Effector memory CD8-positive, alpha-beta T cell (primary cell): Measurements from ENCODE around the gene KRT6C.

ENCODE experiments used
- ATAC-seq: fragments of 150-1000 bp; cut with Tn5 transposase; replicated peaks from 2 replicates; pipeline ENCODE4 v1.10.0; 2021; ENCODE audit warnings: mild to moderate bottlenecking, moderate library complexity
- DNase-seq, 3 experiments: peaks; one replicate each; pipeline ENCODE4 v3.0.0; 2021
- H3K27ac Mint-ChIP-seq, 2 donors: one replicate each; pipeline ENCODE4 v1.8.0; 2022; ENCODE audit warnings: mild to moderate bottlenecking in 2 of 2, mixed read lengths in 2 of 2, moderate library complexity in 2 of 2
- H3K27me3 Mint-ChIP-seq, 2 donors: one replicate each; pipeline ENCODE4 v1.8.0; 2022; ENCODE audit warnings: mixed read lengths in 2 of 2
- H3K36me3 Mint-ChIP-seq: one replicate; pipeline ENCODE4 v1.8.0; 2022; ENCODE audit warnings: mild to moderate bottlenecking, moderate library complexity, mixed read lengths; ENCODE audit not compliant: insufficient read depth
- H3K4me1 Mint-ChIP-seq, 2 donors: one replicate each; pipeline ENCODE4 v1.8.0; 2022; ENCODE audit warnings: low read depth in 2 of 2, mixed read lengths in 2 of 2
- H3K4me3 Mint-ChIP-seq, 2 donors: one replicate each; pipeline ENCODE4 v1.8.0; 2022; ENCODE audit warnings: mild to moderate bottlenecking in 2 of 2, mixed read lengths in 2 of 2, moderate library complexity in 2 of 2
- H3K9me3 Mint-ChIP-seq, 2 donors: one replicate each; pipeline ENCODE4 v1.8.0; 2022; ENCODE audit warnings: mixed read lengths in 2 of 2

Gene KRT6C

DNA sequence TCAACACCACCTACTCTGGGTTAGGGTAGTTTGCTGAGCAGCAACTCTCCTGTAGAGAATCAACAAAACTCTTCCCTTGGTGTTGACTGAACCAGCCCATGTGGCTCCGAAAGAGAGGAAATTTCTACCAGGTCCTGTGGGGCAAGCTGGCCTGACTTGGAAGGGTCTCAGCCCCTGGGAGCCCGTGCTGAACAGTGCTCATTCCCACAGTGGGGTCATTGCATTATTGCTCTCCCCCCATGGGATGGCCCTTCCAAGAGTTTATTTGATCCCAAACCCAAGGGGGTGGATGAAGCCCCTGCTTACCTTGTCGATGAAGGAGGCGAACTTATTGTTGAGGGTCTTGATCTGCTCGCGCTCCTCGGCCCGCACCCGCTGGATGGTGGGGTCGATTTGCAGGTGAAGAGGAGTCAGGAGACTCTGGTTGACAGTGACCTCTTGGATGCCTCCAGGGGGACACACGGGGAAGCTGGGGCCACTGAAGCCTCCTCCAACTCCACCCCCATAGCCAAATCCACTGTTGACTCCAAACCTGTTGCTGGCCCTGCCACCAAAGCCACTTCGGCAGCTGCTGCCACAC, 40.0 kb downstream of the KRT6C start:
- H3K36me3 Mint-ChIP-seq = no peaks in the 10 kb centered on the region
- H3K27me3 Mint-ChIP-seq = peaks cover 61 to 89% of the 10 kb centered on the region in 2 donors
- ATAC-seq = no peak
- no peak overlapping the region for H3K4me3 Mint-ChIP-seq
- no peak overlapping the region for H3K27ac Mint-ChIP-seq
- H3K4me1 Mint-ChIP-seq = peaks cover 0 to 4% of the 10 kb centered on the region in 2 donors
- H3K9me3 Mint-ChIP-seq = no peaks in the 10 kb centered on the region
- DNase-seq = no peak

DNA sequence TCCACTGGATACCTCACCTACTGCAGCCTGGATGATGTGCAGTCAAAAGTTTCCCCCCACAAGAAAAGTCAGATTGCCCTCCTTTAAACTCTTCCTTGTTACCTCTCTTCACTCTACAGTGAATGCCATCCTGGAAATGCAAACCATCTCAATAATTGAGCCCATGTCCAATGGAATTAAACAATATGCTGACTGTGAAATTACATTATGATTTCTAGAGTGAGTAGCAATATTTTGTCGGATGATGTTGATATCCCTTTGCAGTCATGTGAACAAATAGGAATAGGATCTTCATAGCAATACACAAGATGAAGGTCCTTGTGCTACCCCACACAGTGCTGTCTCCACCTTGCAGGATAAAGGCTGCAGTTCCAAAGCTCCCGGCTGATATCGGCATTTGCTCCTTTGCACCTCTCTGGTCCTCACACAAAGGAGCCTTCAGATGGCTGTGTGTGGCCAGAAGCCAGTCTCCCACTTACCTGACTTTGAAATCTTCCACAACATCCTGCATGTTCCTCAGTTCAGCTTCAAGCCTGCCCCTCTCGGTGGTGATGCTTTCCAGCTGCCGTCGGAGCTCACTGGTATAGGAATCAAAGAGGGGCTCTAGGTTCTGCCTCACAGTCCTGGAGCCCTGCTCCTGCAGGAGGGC, 40.9 kb downstream of the KRT6C start:
- H3K9me3 Mint-ChIP-seq = no peaks in the 10 kb centered on the region
- ATAC-seq = no peak
- no peak for DNase-seq
- no peaks in the 10 kb centered on the region for H3K36me3 Mint-ChIP-seq
- H3K4me3 Mint-ChIP-seq = no peak overlapping the region
- H3K27me3 Mint-ChIP-seq = peaks cover 64 to 90% of the 10 kb centered on the region in 2 donors
- H3K4me1 Mint-ChIP-seq = peaks cover 0 to 4% of the 10 kb centered on the region in 2 donors
- no peak overlapping the region for H3K27ac Mint-ChIP-seq

DNA sequence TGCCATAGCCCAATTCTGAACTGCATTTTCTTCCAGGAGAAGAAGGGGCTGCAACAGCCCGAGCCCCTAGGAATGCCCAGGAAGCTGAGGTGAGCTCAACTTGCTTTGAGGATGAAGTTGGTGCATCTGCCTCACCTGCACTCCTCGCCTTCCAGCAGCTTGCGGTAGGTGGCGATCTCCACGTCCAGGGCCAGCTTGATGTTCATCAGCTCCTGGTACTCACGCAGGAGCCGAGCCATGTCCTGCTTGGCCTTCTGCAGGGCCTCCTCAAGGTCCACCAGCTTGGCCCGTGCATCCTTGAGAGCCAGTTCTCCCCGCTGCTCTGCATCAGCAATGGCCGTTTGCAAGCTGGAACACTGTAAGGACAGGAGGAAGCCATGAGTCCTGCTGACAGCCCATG, 45.5 kb downstream of the KRT6C start:
- no peaks in the 10 kb centered on the region for H3K4me1 Mint-ChIP-seq
- H3K27ac Mint-ChIP-seq = no peak overlapping the region
- DNase-seq (no peak), ATAC-seq (no peak)
- peaks cover 51 to 74% of the 10 kb centered on the region in 2 donors for H3K27me3 Mint-ChIP-seq
- no peaks in the 10 kb centered on the region for H3K9me3 Mint-ChIP-seq
- no peaks in the 10 kb centered on the region for H3K36me3 Mint-ChIP-seq
- no peak overlapping the region for H3K4me3 Mint-ChIP-seq

DNA sequence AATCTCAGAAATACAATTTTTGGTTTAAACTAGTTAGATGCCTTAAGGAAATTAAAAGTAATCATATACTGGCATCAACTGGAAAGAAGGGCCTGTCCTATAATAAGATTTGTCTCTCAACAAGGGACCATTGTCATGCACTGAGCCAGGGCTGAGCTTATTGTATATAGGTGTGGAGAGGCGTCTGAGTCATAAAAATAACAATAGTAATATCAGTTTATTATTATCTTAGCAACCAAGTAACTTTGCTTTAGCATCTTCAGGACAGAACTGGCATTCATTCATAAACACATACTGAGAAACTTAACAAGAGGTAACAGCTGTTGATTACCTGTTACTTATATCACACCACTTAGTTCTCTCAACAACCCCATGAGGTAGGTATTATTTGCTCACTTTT, 46.5 kb downstream of the KRT6C start:
- no peak overlapping the region for H3K4me3 Mint-ChIP-seq
- no peaks in the 10 kb centered on the region for H3K9me3 Mint-ChIP-seq
- H3K4me1 Mint-ChIP-seq = no peaks in the 10 kb centered on the region
- ATAC-seq (no peak), DNase-seq (no peak)
- peaks cover 51 to 74% of the 10 kb centered on the region in 2 donors for H3K27me3 Mint-ChIP-seq
- no peaks in the 10 kb centered on the region for H3K36me3 Mint-ChIP-seq
- no peak overlapping the region for H3K27ac Mint-ChIP-seq

DNA sequence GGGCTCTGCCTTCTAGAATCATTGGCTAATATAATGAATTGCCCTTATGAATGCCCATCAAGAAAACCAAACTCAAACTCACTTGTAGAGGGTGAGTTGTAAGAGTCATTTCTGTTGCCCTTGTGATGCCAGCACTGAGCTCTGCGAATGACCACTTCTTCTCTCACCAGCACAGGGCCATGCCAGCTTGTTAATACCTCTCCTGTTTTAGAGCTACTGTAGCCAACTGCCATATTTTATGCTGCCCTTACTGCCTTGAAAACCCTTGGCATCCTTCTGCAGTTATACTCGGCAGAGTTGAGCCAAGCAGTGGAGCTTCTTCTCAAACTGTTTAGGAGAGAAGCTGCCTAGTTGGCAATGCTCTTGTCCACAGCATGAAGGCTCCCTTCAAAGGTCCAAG, 47.6 kb downstream of the KRT6C start:
- peaks cover 46 to 74% of the 10 kb centered on the region in 2 donors for H3K27me3 Mint-ChIP-seq
- no peaks in the 10 kb centered on the region for H3K4me1 Mint-ChIP-seq
- DNase-seq (no peak), ATAC-seq (no peak)
- H3K9me3 Mint-ChIP-seq = no peaks in the 10 kb centered on the region
- H3K4me3 Mint-ChIP-seq = no peak overlapping the region
- H3K27ac Mint-ChIP-seq = no peak overlapping the region
- peaks cover 3% of the 10 kb centered on the region for H3K36me3 Mint-ChIP-seq

DNA sequence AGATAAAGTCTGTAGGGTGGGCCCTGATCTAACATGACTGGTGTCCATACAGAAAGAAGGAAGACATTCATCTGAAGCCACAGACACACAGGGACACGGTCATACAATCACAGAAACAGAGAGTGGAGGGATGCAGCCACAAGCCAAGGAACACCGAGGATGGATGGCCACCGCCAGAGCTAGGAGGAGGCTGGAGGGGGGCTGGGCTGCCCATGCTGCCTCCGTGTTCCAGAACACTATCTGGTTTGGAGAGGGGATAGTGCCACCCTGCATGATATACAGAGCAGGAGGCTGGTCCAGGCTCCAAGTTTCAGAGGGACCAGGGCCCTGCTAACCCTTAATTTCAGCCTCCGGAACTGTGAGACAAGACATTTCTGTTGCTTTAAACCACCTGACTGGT, 48.1 kb downstream of the KRT6C start:
- H3K9me3 Mint-ChIP-seq = no peaks in the 10 kb centered on the region
- ATAC-seq (no peak), DNase-seq (no peak)
- H3K4me3 Mint-ChIP-seq = no peak overlapping the region
- H3K27me3 Mint-ChIP-seq = peaks cover 40 to 68% of the 10 kb centered on the region in 2 donors
- peaks cover 3% of the 10 kb centered on the region for H3K36me3 Mint-ChIP-seq
- H3K27ac Mint-ChIP-seq = no peak overlapping the region
- no peaks in the 10 kb centered on the region for H3K4me1 Mint-ChIP-seq

DNA sequence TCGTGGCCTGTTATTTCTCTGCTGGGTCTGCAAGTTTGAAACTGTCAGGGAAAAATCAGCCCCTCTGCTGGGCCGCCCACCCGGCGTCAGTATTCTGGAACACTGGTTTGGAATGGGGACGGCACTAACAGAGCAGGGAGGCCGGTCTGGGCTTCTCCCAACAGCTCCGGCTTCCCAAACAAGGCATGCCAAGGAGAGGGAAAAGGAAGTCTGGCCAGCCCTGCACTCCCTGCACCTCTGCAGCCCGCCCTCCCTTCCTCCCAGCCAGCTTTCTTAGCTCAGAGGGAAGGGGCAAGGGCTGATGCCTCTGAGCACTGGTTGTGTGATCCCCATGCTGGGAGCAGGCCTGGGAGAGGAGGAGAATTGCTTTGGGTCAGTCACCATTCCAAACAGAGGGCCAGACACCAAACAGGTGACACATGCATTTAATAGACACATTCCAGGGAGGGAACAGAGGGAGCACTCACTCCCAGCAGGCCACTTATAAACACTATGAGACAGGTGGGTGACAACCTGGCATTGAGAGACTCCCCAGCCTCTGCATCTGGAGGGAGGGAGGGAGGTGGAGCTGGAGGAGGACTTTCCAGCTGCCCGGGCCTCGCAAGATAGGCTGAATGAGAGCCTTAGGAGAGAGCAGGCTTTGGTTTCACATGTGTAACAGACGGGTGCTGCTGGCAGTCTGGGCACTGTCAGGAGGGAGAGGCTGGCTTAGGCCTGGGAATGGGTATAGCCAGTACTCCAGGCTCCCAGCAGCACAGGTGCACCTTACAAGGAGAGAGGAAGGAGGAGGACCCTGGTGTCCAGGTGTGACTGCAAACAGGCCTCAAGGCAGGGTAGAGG, 49.7 kb downstream of the KRT6C start:
- Mint-ChIP-seq H3K4me3 (no peak overlapping the region), H3K9me3 (no peaks in the 10 kb centered on the region), H3K36me3 (peaks cover 3% of the 10 kb centered on the region), H3K4me1 (peaks cover 0 to 7% of the 10 kb centered on the region in 2 donors), H3K27me3 (peaks cover 29 to 64% of the 10 kb centered on the region in 2 donors), H3K27ac (peak overlapping the region; percentile 74 to 79)
- no peak for DNase-seq
- no peak for ATAC-seq

DNA sequence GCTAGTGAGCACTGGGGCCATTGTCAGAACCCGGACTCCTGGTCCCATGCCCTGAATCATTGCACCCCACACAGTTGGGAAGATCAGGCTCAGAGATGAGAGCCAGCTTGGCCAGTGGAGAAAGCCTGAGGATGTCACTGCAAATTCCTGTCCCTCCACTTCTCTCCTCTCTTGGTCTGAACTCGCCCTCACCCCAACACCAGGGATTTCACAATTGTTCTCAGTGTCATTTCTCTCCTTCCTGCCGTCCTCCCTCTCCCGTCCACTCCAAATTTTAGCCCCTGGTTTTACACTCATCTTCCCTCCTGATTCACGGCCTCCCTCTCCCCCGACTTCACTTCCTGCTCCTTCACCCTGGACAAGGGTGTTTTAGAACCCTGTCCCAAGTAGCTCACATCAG, 50.6 kb downstream of the KRT6C start:
- peaks cover 23 to 57% of the 10 kb centered on the region in 2 donors for H3K27me3 Mint-ChIP-seq
- H3K9me3 Mint-ChIP-seq = no peaks in the 10 kb centered on the region
- peak overlapping the region; percentile 74 to 79 for H3K27ac Mint-ChIP-seq
- H3K4me3 Mint-ChIP-seq = no peak overlapping the region
- H3K4me1 Mint-ChIP-seq = peaks cover 0 to 7% of the 10 kb centered on the region in 2 donors
- peaks cover 3% of the 10 kb centered on the region for H3K36me3 Mint-ChIP-seq
- ATAC-seq (no peak), DNase-seq (no peak)

DNA sequence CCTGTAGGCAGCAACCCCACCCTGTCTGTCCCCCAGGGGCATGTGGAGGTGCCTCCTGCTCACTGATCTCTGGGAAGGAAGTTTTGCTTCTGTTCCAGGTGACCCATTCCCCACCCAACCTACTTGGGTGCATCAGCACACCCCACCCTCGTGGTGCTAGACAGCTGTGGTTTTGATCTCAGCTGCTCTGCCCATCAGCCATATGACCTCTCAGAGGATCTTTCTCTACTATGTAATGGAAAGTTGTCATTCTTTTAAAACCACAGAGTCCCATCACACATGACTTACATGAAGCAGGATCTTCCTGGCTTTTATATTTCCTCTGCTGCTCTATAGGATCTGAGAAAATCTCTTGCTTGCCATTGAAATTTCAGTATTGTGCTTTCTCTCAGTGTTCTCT, 53.9 kb downstream of the KRT6C start:
- peaks cover 33 to 61% of the 10 kb centered on the region in 2 donors for H3K27me3 Mint-ChIP-seq
- no peaks in the 10 kb centered on the region for H3K9me3 Mint-ChIP-seq
- peak overlapping the region in 1 of 2 donors; percentile 10 for H3K27ac Mint-ChIP-seq
- peaks cover 3% of the 10 kb centered on the region for H3K36me3 Mint-ChIP-seq
- ATAC-seq = no peak
- H3K4me3 Mint-ChIP-seq = no peak overlapping the region
- peaks cover 0 to 7% of the 10 kb centered on the region in 2 donors for H3K4me1 Mint-ChIP-seq
- DNase-seq = no peak

DNA sequence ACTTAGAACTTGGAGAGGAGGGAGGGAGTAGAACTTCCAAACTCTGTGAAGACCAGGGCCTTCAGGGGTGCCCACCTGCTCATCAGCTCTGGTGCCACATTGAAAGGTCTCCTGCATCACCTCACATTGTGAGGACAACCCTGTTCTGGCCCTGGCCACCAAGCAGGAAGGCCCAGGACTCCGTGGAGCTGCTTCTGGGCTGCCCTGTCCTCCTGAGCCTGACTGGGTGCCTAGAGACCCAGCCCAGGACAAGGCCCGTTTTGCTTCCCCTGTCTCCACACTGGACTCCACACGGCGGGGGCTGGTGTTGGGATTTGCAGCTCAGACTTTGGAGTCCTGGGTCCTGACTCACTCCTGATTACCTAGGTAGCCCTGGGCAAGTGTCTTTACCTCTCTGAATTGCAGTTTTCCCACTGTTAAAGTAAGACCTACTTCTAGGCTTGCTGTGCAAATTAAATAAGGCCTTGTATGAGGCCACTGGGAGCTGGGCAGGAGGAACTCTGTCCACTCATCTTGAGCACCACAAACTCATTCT, 55.0 kb downstream of the KRT6C start:
- DNase-seq = no peak
- Mint-ChIP-seq H3K36me3 (peaks cover 6% of the 10 kb centered on the region), H3K9me3 (no peaks in the 10 kb centered on the region), H3K4me3 (no peak overlapping the region), H3K27me3 (peaks cover 28 to 60% of the 10 kb centered on the region in 2 donors), H3K4me1 (peaks cover 0 to 7% of the 10 kb centered on the region in 2 donors), H3K27ac (no peak overlapping the region)
- ATAC-seq = no peak
